Activated CD4-positive, alpha-beta T cell treated with anti-CD3 and anti-CD28 coated beads, Interleukin-10, Interleukin-2, amounts not matched to agents 100 ng/mL and 50 ng/mL, durations not matched to agents 16 hours and 8 hours (primary cell): Measurements from ENCODE around the gene TMEM269.
"Not testable (repeated sequence)": the region's sequence is repeated elsewhere in the genome, so short reads cannot be mapped to it uniquely, and the experiment has no call there.

Source experiments
- DNase-seq: peaks from one replicate; pipeline ENCODE4 v3.0.0-alpha.2; 2020

Gene TMEM269

DNA sequence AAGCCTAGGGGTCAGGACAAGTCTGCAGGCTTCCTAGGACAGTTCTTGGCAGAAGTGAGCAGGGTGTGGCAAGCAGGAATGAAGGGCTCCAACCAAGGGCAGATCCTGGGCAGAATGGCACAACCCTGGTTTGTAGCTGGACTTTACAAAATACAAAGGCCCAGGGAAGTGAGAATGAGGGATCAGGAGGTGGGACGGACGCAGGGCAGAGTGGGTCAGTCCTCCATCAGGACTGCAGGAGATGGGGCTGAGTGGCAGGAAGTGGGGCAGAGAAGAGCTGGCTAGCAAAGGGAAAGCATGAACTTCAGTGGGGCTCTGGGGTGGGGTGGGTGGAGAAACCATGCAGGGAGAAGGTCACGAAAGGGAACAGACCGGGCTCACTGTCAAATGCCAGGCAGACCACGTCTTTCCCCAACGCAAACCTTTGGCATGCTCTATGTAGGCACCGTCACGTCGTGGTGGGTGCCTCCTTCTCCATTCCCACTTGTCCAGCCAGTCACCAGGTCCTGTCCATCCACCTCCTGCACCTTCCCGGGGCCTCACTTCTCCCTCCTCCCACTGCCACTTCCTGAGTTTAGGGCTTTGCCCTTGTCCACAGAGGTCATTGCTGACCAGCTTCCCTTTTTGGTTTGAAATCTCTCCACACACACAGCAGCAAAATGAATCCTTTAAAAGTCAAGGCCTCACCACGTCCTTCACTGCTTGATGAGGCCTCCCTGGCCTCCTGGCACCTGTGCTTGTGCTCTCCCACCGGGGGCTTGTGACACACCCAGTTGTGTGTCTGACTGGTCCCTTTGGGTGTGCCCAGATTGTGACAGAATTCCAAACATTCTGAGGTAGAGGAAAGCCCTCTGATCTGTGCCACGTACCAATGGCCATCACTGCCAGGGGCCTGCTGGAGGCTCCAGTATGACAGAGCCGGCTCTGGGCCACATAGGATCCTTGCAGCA is 36.1 kb upstream of the TMEM269 start:
- no peak for DNase-seq

DNA sequence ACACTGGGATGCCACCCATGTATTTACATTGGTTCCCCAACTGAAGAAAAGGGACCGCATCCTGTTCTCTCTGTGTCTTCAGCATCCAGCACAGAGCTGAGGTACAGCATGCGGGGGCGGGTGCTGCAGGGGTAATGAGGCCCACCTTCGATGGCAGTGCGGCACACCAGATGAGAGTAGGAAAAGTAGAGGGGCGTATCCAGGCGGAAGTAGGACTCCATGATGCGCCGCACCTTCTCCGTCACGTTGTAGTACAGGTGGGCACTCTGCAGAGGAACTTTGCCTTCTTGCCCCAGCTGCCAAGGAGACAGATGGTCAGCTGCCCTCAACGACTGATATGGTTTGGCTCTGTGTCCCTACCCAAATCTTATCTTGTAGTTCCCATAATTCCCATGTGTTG is 34.8 kb upstream of the TMEM269 start:
- DNase-seq, result no peak

DNA sequence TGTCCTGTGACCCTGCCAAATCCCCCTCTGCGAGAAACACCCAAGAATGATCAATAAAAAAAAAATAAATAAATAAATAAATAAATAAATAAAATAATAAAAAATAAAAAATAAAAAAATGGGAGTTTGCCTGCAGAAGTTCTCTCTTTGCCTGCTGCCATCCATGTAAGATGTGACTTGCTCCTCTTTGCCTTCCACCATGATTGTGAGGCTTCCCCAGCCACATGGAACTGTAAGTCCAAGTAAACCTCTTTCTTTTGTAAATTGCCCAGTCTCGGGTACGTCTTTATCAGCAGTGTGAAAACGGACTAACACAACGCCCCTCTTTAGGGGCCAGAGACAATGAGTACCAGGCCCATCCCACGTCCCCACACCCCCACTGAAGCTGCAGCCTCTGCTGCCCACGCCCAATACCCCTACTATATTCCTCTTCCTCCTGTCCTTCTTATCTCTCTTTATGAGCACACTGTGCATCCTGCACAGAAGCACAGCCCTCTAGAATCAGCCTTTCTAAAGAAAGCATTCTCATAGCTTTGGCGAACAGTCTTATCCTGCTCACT is 33.2 kb upstream of the TMEM269 start:
- DNase-seq, result not testable (repeated sequence)

DNA sequence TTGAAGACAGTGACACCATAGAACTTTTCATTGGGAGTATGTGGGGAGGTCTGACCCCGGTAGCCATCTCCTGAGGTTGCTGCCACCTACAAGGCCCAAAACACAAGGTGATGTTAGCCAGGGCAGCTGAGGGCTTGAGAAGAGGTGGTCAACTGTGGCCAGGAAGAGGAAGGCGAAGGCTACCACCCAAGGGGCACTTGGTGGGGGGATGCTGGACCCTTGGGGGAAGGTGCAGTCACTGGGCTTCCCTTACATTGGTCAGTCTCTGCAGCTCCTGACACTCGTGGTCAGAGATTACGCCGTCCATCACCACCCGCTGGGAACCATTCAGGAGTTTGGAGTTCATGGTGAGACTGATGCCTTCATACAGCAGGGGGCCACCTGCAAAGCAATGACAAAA is 32.5 kb upstream of the TMEM269 start:
- no peak for DNase-seq

DNA sequence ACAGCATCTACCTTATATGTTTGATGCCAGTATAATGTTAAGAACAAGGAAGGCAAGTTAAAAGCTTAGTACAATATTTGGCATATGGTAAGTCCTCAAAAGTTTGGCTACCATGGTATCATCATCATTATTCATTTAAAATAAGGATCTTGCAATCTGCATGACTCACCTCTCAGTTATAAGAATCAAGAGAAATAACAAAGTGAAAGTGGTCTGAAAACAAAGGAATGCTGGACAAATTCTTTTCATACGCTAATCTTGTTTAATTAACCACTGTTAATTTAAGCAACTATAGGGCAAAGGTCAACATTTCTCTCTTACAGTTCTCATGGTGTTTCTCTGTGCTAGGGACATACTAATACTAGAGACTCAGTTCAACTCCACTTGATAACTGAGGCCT is 31.7 kb upstream of the TMEM269 start:
- DNase-seq, result no peak

DNA sequence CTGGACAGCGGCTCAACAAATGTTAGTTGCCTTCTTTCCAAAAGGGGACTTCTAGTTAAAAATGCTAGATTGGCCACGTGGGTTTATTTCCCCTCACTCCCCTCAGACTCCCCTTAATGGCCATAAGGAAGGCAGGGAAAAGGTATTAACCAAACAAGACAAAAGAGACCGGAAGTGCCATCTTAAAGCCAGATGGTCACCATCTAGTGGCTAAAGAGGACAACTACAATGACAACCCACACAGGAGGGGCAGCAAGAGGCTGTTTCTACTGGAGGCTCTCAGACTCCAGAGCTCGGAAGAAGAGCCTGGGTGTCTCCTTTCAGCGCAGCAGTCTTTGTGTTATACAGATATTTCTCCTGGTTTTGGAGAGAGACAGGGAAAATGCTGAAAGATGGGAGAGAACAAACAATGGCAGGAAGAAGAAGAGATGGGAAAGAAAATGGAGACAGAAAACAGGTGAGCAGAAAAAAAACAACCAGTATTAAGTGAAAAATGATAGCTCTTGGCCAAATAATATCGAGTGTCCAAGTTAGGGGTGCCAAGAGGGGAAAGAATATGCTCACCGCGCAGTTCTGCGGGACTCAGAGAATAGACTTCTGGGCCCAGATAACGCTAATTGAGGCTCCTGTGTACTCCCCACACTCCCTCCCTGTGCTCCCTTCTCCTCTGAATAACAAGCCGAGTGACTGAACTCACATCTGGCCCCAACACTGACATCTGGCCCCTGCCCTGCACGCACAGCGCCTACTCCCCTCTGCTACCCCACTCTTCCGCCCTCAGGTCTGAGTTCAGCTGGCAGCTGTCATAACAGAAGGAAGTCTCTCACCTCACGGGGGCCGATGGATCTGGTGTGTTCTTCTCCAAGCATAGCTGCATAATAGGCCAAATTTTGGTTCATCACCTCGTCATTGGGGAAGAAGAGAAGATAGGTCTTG is 27.6 kb upstream of the TMEM269 start:
- DNase-seq, result peak; percentile 46

DNA sequence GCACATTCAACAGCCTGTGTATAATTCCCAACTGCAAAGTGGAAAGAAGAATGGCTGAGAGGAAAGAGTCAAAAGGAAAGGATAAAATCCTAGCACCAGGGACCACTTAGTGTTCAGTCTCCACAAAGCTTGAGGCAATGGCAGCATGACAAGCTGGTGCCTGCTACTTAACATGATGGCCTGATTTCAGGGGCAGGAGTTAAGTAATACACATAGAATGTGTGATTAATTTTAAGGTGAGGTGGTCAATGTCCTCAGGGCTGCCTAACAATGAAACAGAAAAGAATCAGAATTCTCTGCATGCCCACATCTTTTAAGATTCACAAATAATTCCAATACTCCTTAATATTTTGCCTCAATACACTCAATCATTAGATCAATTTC is 26.9 kb upstream of the TMEM269 start:
- DNase-seq, result no peak

DNA sequence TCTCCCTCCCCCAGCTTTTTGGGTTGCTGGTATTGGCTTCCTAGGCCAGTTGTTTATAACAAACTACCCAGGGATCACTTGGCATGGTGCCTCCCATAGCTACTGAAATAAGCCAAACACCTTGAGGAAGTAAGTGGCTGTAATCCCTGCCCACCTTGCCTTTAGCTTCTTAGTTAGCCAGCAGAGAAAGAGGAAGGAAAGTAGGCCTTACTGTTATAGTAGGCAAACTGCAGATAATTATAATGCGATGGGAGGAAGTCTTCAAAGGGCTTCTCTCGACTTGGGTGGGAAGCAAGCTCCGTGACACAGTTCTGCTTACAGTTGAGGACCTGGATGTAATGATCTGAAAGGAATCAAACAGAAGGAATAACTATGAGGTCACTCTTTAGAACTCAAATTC is 26.1 kb upstream of the TMEM269 start:
- DNase-seq, result no peak

DNA sequence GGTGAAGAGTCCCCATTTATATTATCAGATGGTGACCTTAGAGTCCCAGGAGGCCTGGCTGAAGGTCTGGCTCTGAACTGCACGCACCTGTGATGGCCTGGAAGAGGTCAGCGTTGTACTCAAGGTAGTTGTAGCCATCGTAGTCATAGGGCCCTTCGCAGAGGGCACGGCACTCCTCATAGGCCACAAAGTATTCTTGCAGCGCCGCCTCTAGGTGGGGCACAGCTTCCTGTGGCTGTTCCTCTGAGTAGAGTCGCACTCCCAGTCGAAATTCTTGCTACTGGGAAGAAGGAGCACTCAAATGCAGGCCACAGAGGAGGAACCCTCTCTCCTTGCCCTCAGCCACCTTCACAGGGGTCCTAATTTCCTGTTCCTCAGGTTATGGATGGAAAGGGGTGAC is 25.7 kb upstream of the TMEM269 start:
- no peak for DNase-seq

DNA sequence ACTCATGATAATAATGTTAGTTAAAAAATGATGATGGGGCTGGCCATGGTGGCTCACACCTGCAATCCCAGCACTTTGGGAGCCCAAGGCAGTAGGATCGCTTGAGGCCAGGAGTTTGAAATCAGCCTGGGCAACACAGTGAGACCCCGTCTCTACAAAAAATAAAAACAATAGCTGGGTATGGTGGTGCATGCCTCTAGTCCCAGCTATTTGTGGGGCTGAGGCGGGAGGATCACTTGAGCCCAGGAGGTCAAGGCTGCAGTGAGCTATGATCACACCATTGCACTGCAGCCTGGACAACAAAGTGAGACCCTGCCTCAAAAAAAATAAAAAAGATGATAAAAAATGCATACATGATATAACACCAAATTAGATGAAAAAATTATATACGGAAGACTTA is 23.2 kb upstream of the TMEM269 start:
- no peak for DNase-seq

DNA sequence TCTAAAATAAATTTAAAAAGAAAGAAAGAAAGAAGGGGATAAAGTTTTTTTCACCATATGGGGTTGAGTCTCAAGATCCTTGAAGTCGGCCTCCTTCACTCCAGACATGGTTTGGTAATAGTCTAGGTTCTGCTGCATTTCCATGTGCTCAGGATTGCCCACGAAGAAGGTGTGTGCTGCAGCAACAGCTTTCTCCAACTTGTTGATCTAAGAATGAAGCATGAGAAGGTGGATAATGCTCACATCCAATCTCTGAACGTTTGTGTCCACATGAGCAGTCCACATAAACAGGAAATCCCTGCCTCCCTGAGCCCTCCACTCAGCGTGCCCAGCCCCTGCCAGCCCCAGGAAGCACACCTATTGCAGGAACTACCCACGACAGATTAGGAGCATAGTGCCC is 22.5 kb upstream of the TMEM269 start:
- no peak for DNase-seq

DNA sequence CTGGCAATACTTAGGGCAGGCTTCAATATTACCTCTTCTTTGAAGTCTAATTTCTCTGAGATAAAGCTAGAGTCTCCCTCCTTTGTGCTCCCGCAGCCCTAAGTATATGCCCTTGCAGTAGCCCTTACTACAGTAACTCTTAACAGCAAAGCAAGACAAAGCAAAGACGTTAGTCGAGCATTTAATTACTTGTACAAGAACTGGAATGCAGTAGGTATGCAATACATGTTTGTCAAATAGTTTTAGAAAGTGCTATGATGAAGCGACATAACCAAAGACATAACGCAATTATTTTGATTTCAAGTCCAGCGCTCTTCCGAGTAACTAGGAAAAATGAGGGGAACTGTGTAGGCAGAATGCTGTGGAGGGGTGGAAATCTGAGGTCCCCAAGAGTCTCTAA is 19.5 kb upstream of the TMEM269 start:
- no peak for DNase-seq

DNA sequence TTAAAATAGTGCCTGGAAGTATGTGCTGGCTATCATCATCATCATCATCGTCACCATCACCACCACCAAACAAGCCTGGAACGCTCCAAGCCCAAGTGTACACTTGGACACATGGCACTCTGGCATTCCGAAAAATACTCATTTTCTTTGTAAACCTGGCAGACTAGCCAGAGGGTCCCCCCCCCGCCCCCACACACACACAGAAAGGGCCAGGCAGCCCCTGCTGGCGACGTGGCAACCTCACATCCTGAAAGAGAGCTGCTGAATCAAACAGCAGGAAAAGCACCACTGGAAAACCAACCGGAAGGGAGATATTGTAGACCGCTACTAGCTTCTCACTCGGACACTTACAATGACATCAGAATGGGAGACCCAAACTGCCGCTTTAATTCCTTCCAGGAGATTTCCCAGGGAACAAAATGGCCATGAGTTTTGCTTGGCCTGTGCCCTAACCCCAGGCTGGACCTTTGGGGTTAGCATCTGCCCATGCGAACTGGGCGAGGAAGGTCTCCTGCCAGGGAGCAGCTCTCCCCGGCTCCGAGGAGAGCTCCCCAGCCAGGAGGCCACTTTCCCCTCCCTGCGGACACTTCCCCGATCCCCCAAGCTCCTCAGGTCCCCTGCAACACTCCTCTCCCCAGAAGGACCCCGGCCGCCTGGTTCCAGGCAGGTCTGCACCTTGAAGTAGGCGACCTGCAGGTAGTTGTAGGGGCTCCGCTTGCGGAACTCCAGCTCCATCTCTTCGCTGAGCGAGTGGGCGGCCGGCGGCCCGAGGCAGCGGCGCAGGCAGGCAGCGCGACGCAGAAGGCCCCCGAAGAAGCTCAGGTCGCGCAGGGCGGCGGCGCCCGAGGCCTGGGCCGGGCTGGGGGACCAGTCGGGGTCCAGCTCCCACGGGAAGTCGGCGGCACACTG is 18.7 kb upstream of the TMEM269 start:
- peak; percentile 51 for DNase-seq

DNA sequence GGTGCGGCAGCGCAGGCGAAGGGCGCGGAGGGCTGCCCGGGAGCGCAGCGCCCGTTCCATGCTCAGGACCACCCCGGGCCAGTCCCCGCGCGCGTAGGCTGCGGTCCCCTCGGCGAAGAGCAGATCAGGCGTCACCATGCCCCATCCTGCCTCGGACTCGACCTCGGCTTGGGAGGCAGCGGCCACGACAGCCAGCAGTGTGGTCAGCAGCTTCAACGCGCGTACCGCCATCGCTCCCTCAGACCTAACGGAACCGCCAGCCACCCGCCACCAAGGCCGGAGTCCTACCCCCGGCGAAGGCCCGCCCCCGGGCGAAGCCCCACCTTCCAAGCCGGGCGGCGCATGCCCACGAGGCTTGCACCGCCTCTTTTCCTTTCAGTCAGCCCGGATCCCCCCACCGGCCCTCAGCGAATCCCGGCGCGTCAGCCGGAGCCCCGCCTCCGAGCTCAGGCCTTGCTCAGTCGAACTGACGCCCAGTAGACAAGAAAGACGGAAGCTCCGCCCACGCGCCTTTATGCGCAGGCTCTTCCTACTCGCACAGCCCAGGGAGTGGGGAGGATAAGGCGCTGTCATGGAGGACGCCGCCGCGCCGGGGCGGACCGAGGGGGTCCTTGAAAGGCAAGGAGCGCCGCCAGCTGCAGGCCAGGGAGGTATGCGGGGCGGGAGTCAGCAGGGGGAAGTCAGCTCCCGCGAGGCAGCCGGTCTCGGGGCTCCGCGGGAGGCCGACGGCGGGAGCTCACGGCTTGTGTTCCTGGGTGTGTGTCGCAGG is 17.9 kb upstream of the TMEM269 start, which contains the start of the genes C1orf50 and P3H1:
C1orf50 (plus strand) TSS at position 509 of the 769 bp plus-strand sequence; CDS start at position 572, 63 bp downstream.
P3H1 (minus strand) TSS at position 288 of the 769 bp plus-strand sequence; CDS start at position 231, 57 bp downstream.
- DNase-seq, result peak; percentile 100

DNA sequence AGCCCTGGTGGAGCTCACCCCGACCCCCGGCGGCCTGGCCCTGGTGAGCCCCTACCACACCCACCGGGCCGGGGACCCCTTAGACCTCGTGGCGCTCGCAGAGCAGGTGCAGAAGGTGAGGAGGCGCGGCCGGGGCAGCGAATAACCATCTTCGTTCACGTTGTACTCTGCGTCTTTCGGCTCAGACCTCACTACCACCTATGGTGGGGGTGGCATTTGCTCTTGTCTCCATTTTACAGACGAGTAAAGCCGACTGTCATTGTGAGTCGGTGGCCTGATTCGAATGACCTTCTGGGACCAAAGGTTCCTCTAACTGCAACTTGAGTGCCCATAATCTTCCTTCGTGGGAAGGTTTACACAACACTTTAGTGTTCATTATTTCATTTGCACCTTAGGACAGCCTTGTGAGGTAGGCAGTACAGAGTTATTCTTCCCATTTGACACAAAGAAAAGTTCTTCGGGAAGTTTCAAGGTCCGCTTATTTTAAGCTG is 17.2 kb upstream of the TMEM269 start:
- no peak for DNase-seq

DNA sequence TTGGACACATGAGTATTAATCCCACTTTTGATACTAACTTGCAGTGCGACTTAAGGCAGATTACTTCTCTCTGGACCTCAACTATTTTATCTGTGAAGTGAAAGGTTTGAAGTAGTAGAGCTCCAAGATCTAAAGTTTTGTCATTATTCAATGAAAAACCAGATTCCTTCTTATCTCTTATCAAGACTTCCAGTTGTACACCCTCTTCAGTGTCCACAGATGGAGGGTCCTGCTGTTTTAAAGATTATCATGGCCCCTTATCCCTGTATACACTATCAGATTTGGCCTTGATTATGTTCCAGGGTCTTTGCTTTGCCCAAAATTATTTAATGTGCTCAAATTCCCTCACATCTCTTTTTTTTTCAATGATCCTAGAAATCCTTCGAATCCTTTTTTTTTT is 16.6 kb upstream of the TMEM269 start:
- no peak for DNase-seq

DNA sequence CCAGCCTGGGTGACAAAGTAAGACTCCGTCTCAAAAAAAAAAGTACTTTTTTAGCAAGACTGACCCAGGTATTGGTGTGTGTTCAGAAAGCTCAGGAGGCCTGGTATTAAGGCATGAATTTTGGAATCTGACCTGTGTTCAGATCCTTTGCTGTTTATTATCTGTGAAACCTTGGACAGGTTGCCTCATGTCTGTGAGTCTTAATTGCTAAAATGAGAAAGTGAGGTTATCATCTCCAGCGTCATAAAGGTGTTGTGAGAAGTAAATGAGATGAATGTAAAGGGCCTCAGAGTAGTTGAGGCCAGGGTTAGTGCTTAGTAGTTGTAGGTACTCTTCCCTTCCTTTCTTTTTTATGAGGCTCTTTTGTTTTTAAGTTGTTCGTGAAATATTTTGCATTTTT is 15.0 kb upstream of the TMEM269 start:
- no peak for DNase-seq

DNA sequence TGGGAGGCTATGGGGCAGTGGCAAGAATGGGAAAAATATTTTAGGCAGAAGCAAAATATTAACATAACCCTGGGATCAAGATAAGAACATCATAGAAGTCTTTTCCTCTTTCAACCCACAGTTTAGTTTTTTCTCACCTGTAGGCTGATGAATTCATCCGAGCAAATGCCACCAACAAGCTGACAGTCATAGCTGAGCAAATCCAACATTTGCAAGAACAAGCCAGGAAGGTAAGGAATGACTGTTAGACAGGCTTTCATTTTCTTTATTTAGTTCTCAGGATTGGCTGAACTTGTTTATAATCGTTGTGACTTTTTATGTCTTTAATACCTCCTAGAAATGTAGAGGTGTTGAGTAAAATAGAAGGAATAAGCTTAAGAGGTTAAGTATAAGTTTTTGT is 11.4 kb upstream of the TMEM269 start:
- DNase-seq, result peak; percentile 24

DNA sequence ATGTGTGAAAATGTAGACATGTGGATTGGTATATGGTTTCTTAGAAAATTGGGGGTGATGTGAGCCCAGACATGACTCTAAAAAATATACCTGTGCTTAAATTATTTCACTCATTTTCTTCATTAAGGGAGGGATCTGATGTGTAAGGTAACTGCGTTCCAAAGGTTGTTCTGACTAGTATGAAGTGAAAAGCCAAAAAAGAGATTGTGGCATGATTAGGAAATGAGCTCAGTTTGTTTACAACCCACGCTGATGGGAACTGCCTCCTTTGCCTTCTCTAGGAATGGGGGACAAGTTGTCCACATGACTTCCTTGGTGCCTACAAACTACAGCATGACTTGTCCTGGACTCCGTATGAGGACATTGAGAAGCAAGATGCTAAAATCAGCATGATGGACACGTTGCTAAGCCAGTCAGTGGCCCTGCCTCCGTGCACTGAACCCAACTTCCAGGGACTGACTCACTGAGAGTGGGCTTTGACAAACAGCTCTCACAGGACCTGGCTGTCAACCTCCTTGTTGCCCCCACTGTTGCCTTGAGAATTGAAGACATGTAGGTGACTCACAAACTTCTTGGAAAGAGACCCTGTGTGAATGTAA is 9.8 kb upstream of the TMEM269 start:
- DNase-seq, result no peak

DNA sequence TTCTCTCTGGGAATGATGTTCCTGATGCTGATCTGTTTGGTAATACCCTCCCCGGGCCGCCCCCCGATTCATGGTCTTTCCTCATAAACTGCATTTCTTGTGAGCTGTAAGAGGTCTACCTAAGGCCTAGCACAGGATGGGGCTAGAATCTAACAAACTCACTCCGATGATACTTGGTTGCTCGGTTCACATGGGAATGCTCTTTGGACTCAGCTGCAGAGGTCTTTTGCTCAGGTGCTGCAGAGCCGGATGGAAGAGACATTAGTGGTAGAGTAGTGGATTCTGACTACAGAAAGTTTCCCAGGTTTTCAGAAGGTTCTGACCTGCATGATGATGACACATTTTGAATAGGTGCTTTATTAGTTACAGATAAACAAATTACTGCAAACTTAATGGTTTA is 8.3 kb upstream of the TMEM269 start:
- no peak for DNase-seq

DNA sequence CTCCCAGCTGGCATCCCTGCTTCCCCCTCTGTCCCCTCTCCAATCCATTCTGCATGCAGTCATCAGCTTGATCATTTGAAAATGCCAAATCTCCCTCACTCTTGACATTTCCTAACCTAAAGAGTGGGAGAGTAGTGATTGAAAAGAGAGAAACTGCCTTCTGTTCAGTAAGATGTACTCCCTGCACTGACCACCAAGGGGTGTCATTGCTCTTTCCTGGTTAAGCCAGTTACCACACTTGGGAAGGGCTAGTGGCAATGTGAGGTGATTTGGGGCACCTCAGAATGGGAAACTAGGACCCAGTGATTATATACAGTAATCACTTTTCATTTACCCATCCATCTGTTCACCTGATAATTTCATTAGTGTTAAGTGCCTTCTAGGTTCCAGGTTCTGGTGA is 6.9 kb upstream of the TMEM269 start:
- DNase-seq, result peak; percentile 43
